ENCODE results near the gene TRIM9.

Gene TRIM9

GRCh38 chr14:51056421-51056820 lies 38.5 kb downstream of the TRIM9 start:
- Mint-ChIP-seq H3K36me3 (ENCODE audit: low read depth) (no peaks in the 10 kb centered on the region), H3K4me1 (ENCODE audit: low read depth) (no peaks in the 10 kb centered on the region), H3K27me3 (ENCODE audit: low read depth) (no peaks in the 10 kb centered on the region), H3K9me3 (no peaks in the 10 kb centered on the region), H3K4me3 (no peak overlapping the region), H3K27ac (no peak overlapping the region)

GRCh38 chr14:51053157-51053556 lies 41.7 kb downstream of the TRIM9 start:
- Mint-ChIP-seq H3K4me1 (ENCODE audit: low read depth) (no peaks in the 10 kb centered on the region), H3K27me3 (ENCODE audit: low read depth) (no peaks in the 10 kb centered on the region), H3K36me3 (ENCODE audit: low read depth) (no peaks in the 10 kb centered on the region), H3K9me3 (no peaks in the 10 kb centered on the region), H3K27ac (no peak overlapping the region), H3K4me3 (no peak overlapping the region)

GRCh38 chr14:51044961-51045360 lies 49.9 kb downstream of the TRIM9 start:
- no peaks in the 10 kb centered on the region for H3K36me3 Mint-ChIP-seq (ENCODE audit: low read depth)
- H3K27ac Mint-ChIP-seq: no peak overlapping the region
- H3K27me3 Mint-ChIP-seq (ENCODE audit: low read depth): peaks cover 10% of the 10 kb centered on the region
- H3K4me1 Mint-ChIP-seq (ENCODE audit: low read depth): no peaks in the 10 kb centered on the region
- no peak overlapping the region for H3K4me3 Mint-ChIP-seq
- H3K9me3 Mint-ChIP-seq: no peaks in the 10 kb centered on the region

- Mint-ChIP-seq H3K4me3 (no peak overlapping the region), H3K27ac (no peak overlapping the region), H3K27me3 (ENCODE audit: low read depth) (peaks cover 10% of the 10 kb centered on the region), H3K36me3 (ENCODE audit: low read depth) (no peaks in the 10 kb centered on the region), H3K4me1 (ENCODE audit: low read depth) (no peaks in the 10 kb centered on the region), H3K9me3 (no peaks in the 10 kb centered on the region)
Measured at GRCh38 chr14:51041883-51042282, 53.0 kb downstream of the TRIM9 start.

GRCh38 chr14:51041108-51041531 lies 53.8 kb downstream of the TRIM9 start:
- Mint-ChIP-seq H3K36me3 (ENCODE audit: low read depth) (no peaks in the 10 kb centered on the region), H3K9me3 (no peaks in the 10 kb centered on the region), H3K27me3 (ENCODE audit: low read depth) (peaks cover 10% of the 10 kb centered on the region), H3K4me1 (ENCODE audit: low read depth) (no peaks in the 10 kb centered on the region), H3K4me3 (no peak overlapping the region), H3K27ac (no peak overlapping the region)

GRCh38 chr14:51039252-51039651 lies 55.7 kb downstream of the TRIM9 start:
- Mint-ChIP-seq H3K4me1 (ENCODE audit: low read depth) (no peaks in the 10 kb centered on the region), H3K27me3 (ENCODE audit: low read depth) (peaks cover 10% of the 10 kb centered on the region), H3K4me3 (no peak overlapping the region), H3K27ac (no peak overlapping the region), H3K9me3 (no peaks in the 10 kb centered on the region), H3K36me3 (ENCODE audit: low read depth) (no peaks in the 10 kb centered on the region)

GRCh38 chr14:51035611-51036192 lies 59.2 kb downstream of the TRIM9 start:
- Mint-ChIP-seq H3K9me3 (no peaks in the 10 kb centered on the region), H3K36me3 (ENCODE audit: low read depth) (no peaks in the 10 kb centered on the region), H3K4me1 (ENCODE audit: low read depth) (no peaks in the 10 kb centered on the region), H3K4me3 (no peak overlapping the region), H3K27ac (no peak overlapping the region), H3K27me3 (ENCODE audit: low read depth) (no peaks in the 10 kb centered on the region)

- Mint-ChIP-seq H3K36me3 (ENCODE audit: low read depth) (no peaks in the 10 kb centered on the region), H3K27ac (no peak overlapping the region), H3K4me3 (no peak overlapping the region), H3K9me3 (no peaks in the 10 kb centered on the region), H3K4me1 (ENCODE audit: low read depth) (no peaks in the 10 kb centered on the region), H3K27me3 (ENCODE audit: low read depth) (peaks cover 4% of the 10 kb centered on the region)
Measured at GRCh38 chr14:51028851-51029754, 65.8 kb downstream of the TRIM9 start.

GRCh38 chr14:51028361-51028760 lies 66.5 kb downstream of the TRIM9 start:
- H3K4me1 Mint-ChIP-seq (ENCODE audit: low read depth): no peaks in the 10 kb centered on the region
- H3K4me3 Mint-ChIP-seq: no peak overlapping the region
- no peak overlapping the region for H3K27ac Mint-ChIP-seq
- H3K36me3 Mint-ChIP-seq (ENCODE audit: low read depth): no peaks in the 10 kb centered on the region
- H3K9me3 Mint-ChIP-seq: no peaks in the 10 kb centered on the region
- H3K27me3 Mint-ChIP-seq (ENCODE audit: low read depth): peaks cover 4% of the 10 kb centered on the region

GRCh38 chr14:51024377-51024776 lies 70.5 kb downstream of the TRIM9 start:
- Mint-ChIP-seq H3K4me3 (no peak overlapping the region), H3K27ac (no peak overlapping the region), H3K27me3 (ENCODE audit: low read depth) (peaks cover 4% of the 10 kb centered on the region), H3K4me1 (ENCODE audit: low read depth) (no peaks in the 10 kb centered on the region), H3K36me3 (ENCODE audit: low read depth) (no peaks in the 10 kb centered on the region), H3K9me3 (no peaks in the 10 kb centered on the region)

- Mint-ChIP-seq H3K4me3 (no peak overlapping the region), H3K27ac (no peak overlapping the region), H3K4me1 (ENCODE audit: low read depth) (no peaks in the 10 kb centered on the region), H3K9me3 (no peaks in the 10 kb centered on the region), H3K27me3 (ENCODE audit: low read depth) (peaks cover 4% of the 10 kb centered on the region), H3K36me3 (ENCODE audit: low read depth) (no peaks in the 10 kb centered on the region)
Measured at GRCh38 chr14:51023964-51024363, 70.9 kb downstream of the TRIM9 start.

GRCh38 chr14:51022769-51023168 lies 72.1 kb downstream of the TRIM9 start:
- Mint-ChIP-seq H3K27ac (no peak overlapping the region), H3K4me3 (no peak overlapping the region), H3K4me1 (ENCODE audit: low read depth) (no peaks in the 10 kb centered on the region), H3K9me3 (no peaks in the 10 kb centered on the region), H3K27me3 (ENCODE audit: low read depth) (peaks cover 4% of the 10 kb centered on the region), H3K36me3 (ENCODE audit: low read depth) (no peaks in the 10 kb centered on the region)

- H3K27me3 Mint-ChIP-seq (ENCODE audit: low read depth): peaks cover 4% of the 10 kb centered on the region
- no peak overlapping the region for H3K27ac Mint-ChIP-seq
- no peaks in the 10 kb centered on the region for H3K36me3 Mint-ChIP-seq (ENCODE audit: low read depth)
- no peaks in the 10 kb centered on the region for H3K4me1 Mint-ChIP-seq (ENCODE audit: low read depth)
- H3K4me3 Mint-ChIP-seq: no peak overlapping the region
- no peaks in the 10 kb centered on the region for H3K9me3 Mint-ChIP-seq
Measured at GRCh38 chr14:51020024-51020710, 74.7 kb downstream of the TRIM9 start.

GRCh38 chr14:51019089-51019488 lies 75.8 kb downstream of the TRIM9 start:
- Mint-ChIP-seq H3K36me3 (ENCODE audit: low read depth) (no peaks in the 10 kb centered on the region), H3K9me3 (no peaks in the 10 kb centered on the region), H3K27me3 (ENCODE audit: low read depth) (no peaks in the 10 kb centered on the region), H3K4me1 (ENCODE audit: low read depth) (no peaks in the 10 kb centered on the region), H3K27ac (no peak overlapping the region), H3K4me3 (no peak overlapping the region)

GRCh38 chr14:51018521-51018920 lies 76.4 kb downstream of the TRIM9 start:
- no peaks in the 10 kb centered on the region for H3K9me3 Mint-ChIP-seq
- H3K27ac Mint-ChIP-seq: no peak overlapping the region
- H3K4me1 Mint-ChIP-seq (ENCODE audit: low read depth): no peaks in the 10 kb centered on the region
- H3K27me3 Mint-ChIP-seq (ENCODE audit: low read depth): no peaks in the 10 kb centered on the region
- H3K4me3 Mint-ChIP-seq: no peak overlapping the region
- H3K36me3 Mint-ChIP-seq (ENCODE audit: low read depth): no peaks in the 10 kb centered on the region
